Measurements from ENCODE around the gene IL22RA1. TPM values are rescaled to one million over a fixed set of nuclear protein-coding genes. Genes with fewer than 3 reads are reported as not detected.

IL22RA1 gene
- total RNA-seq, 1 experiment from 2014 or later: 0.13 TPM

- Histone ChIP-seq H3T11ph (ENCODE audit: low read length) (no peak overlapping the region), H4K20me1 (ENCODE audit: control insufficient read depth, insufficient read depth, insufficient read length) (no peaks in the 10 kb centered on the region), H2AK5ac (ENCODE audit: insufficient read length, low read length) (no peak overlapping the region), H3K27me3 (ENCODE audit: insufficient read depth, low read length) (no peaks in the 10 kb centered on the region), H3K23me2 (ENCODE audit: insufficient read length, low read depth, low read length, poor library complexity, severe bottlenecking) (peaks cover 5% of the 10 kb centered on the region), H3K4me1 (ENCODE audit: insufficient read depth, low read length) (0 out of 2 replicates have a peak, but pooled peaks cover 2% of the 10 kb centered on the region), H3K79me2 (ENCODE audit: insufficient read depth, low read length) (no peaks in the 10 kb centered on the region), H3K79me1 (ENCODE audit: insufficient read depth, low read depth, low read length, poor library complexity, severe bottlenecking) (no peaks in the 10 kb centered on the region), H4K91ac (ENCODE audit: insufficient read length, low read depth, low read length) (no peak overlapping the region), H3K27ac (ENCODE audit: insufficient read length, low read depth, low read length) (no peak overlapping the region), H2BK5ac (ENCODE audit: insufficient read length, low read length) (no peak overlapping the region), H3K18ac (ENCODE audit: insufficient read length, low read depth, low read length) (no peak overlapping the region), H4K5ac (ENCODE audit: insufficient read length, low read depth, low read length) (no peak overlapping the region), H2AFZ (ENCODE audit: low read length) (no peak overlapping the region), H2BK12ac (ENCODE audit: insufficient read length, low read depth, low read length) (no peak overlapping the region), H3K4me2 (ENCODE audit: insufficient read depth, insufficient read length, low read length) (no peak overlapping the region), H3K9ac (ENCODE audit: extremely low read depth, insufficient read length, low read length) (no peak overlapping the region), H4K8ac (replicated peaks; ENCODE audit: insufficient read length, low read depth, low read length) (no peak overlapping the region), H3K14ac (ENCODE audit: insufficient read depth, low read length) (no peak overlapping the region), H2BK20ac (ENCODE audit: low read depth, low read length, poor library complexity, severe bottlenecking) (no peak overlapping the region), H3K4ac (ENCODE audit: low read depth, low read length) (no peak overlapping the region), H3K56ac (ENCODE audit: insufficient read length, low read depth, low read length) (no peak overlapping the region), H3K9me3 (ENCODE audit: control insufficient read depth, low read depth, low read length) (no peaks in the 10 kb centered on the region), H2BK15ac (ENCODE audit: low read depth, low read length) (no peak overlapping the region), H3K23ac (ENCODE audit: insufficient read length, low read depth, low read length) (no peak overlapping the region), H2BK120ac (ENCODE audit: low read depth, low read length, poor library complexity, severe bottlenecking) (no peak overlapping the region)
- no peak for TF ChIP-seq CTCF (conservative IDR thresholded peaks at IDR 0.05)
- DNase-seq: no peak
- Mint-ChIP-seq H3K4me1 (peaks cover 19 to 26% of the 10 kb centered on the region in 2 experiments), H3K36me3 (ENCODE audit: insufficient read depth in 1 of 3, low read depth in 3 of 3) (no peaks in the 10 kb centered on the region), H3K27ac (no peak overlapping the region), H3K4me3 (no peak overlapping the region), H3K9me3 (no peaks in the 10 kb centered on the region; a peak in 1 of 5 replicates), H3K27me3 (ENCODE audit: low read depth) (peaks cover 4% of the 10 kb centered on the region)
- no CpG with 5 or more reads among the region's 9 CpGs for WGBS (ENCODE audit: extremely low coverage, insufficient read length, low lambda C conversion rate)
These were observed 4.3 kb upstream of the IL22RA1 start for GRCh38 chr1:24147194-24147593.

All from H9 (cell line).